Erythroblast (primary cell): ENCODE results near the gene FURIN.

ENCODE experiments used
- GATA1 ChIP-seq: IDR thresholded peaks from 2 replicates; pipeline ENCODE4 v1.6.1; 2011; ENCODE audit warnings: low read depth, mild to moderate bottlenecking, control low read depth, low read length, moderate library complexity
- POLR2A ChIP-seq: IDR thresholded peaks from 2 replicates; pipeline ENCODE4 v1.6.1; 2011; ENCODE audit warnings: mild to moderate bottlenecking, low read length

GRCh38 chr15:90857337-90857736 is 11.1 kb upstream of the FURIN start:
- no peak for TF ChIP-seq POLR2A
- TF ChIP-seq GATA1 = no peak
